Effector memory CD4-positive, alpha-beta T cell (primary cell): ENCODE results near the gene LRRC53.

ENCODE experiments used
- DNase-seq, 3 donors: peaks; one replicate each; pipeline ENCODE4 v3.0.0-alpha.2; 2020
- H3K27ac ChIP-seq: 2 replicates; pipeline ENCODE4 v1.7.0; 2013; ENCODE audit warnings: mild to moderate bottlenecking, low read length, moderate library complexity; ENCODE audit not compliant: insufficient read depth, poor library complexity, severe bottlenecking
- H3K27me3 ChIP-seq: replicated peaks from 2 replicates; pipeline ENCODE4 v1.7.0; 2013; ENCODE audit warnings: mild to moderate bottlenecking, low read length; ENCODE audit not compliant: insufficient read depth, control insufficient read depth, poor library complexity, severe bottlenecking
- H3K36me3 ChIP-seq: 2 replicates; pipeline ENCODE4 v1.7.0; 2013; ENCODE audit warnings: mild to moderate bottlenecking, low read length, moderate library complexity; ENCODE audit not compliant: control insufficient read depth, insufficient read depth
- H3K4me1 ChIP-seq: 2 replicates; pipeline ENCODE4 v1.7.0; 2013; ENCODE audit warnings: low read length, mild to moderate bottlenecking; ENCODE audit not compliant: control insufficient read depth, insufficient read depth, poor library complexity, severe bottlenecking
- H3K4me3 ChIP-seq: 2 replicates; pipeline ENCODE4 v1.7.0; 2013; ENCODE audit warnings: low read length, low read depth, mild to moderate bottlenecking; ENCODE audit not compliant: insufficient read depth, poor library complexity, severe bottlenecking
- H3K9me3 ChIP-seq: 2 replicates; pipeline ENCODE4 v1.7.0; 2013; ENCODE audit warnings: mild to moderate bottlenecking, low read length, moderate library complexity; ENCODE audit not compliant: control insufficient read depth
- total RNA-seq, 3 donors: gene quantifications; one replicate each; lab custom pipeline; 2026; lab: John Stamatoyannopoulos, UW

Gene LRRC53
- 0 reads per million in 3 donors for total RNA-seq

DNA sequence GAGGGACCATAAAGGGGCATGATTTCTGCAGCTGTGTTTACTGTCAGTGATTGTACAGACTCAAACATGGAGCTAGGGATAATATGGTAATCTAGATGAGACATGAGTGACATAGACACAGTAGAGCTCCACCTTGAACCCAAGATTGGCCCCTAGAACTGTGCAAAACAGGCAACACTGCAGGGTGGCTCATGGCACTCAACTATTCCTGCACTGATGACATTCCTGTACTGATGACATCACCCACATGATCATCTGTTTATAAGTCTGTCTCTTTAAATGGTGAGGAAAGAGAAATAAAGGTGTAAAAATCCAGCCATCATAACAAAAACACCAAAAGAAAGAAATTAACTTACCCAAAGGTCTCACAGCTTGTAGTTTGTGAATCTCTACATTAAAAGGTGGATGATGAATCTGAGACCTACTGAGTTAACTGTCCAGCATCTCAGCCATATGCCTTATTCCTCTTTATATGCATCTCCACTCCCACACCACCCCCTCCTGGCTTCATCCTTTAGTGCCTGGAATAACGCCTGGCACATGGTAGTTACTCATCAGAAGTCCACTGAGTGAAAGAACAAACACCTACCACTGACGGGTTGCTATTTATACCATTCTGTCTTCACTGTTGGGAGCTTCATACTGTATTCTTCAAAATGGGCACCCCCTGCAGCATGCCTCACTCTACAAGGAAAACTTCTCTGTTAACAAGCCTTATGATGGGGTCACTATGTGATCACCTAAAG is at the start of gene LRRC53:
TSS of gene LRRC53 (minus strand) at position 442 of the 746 bp plus-strand sequence. CDS start 29,262 bp downstream, outside the sequence.
- H3K4me1 ChIP-seq: no peaks in the 10 kb centered on the region
- H3K27ac ChIP-seq: no peak within 1 kb of the TSS
- DNase-seq: no peak
- H3K4me3 ChIP-seq: no peak within 1 kb of the TSS
- H3K27me3 ChIP-seq: no peaks in the 10 kb centered on the region
- H3K9me3 ChIP-seq: no peaks in the 10 kb centered on the region
- H3K36me3 ChIP-seq: no peaks in the 10 kb centered on the region

GRCh38 chr1:74549932-74550331 is 37.5 kb upstream of the LRRC53 start:
- no peak for DNase-seq
- H3K9me3 ChIP-seq: no peaks in the 10 kb centered on the region

DNA sequence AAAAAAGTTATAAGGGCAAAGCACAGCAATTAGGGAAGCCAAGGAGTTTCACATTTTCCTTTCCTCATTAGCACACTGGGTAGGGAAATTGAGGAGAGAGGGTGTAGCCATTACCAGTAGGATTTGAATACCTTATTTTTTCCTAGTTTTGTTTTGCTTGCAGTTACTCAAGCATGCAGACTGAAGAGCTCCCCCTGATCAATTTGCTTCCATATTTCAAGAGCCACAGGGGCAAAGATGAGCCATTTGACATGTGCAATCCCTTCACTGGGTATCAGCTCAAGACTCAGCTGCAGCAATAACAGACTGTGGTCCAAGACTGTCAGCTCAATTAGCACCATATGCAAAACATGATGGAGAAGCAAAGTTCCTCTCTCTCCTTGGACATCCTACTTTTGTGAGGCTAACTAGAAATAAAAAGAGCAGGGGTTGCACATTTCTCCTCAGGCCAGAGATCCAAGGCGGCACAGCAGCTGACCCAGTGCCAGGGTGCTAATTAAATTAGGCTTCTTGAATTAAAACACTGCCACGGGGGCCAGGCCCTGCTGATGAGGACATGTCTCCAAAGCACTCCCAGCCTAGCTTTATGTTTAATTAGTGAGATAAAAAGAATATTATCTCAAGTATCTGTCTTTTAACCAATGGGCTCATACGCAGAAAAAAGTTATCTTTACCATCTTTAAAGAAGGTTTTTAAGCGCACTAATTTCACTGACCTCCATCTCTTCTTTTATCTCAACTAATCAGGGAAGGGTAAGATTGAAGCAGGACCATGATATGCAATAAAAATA is 36.7 kb upstream of the LRRC53 start:
- H3K27ac ChIP-seq: no peak overlapping the region
- H3K27me3 ChIP-seq: no peaks in the 10 kb centered on the region
- no peaks in the 10 kb centered on the region for H3K9me3 ChIP-seq
- no peak overlapping the region for H3K4me3 ChIP-seq
- no peaks in the 10 kb centered on the region for H3K4me1 ChIP-seq
- DNase-seq: no peak
- no peaks in the 10 kb centered on the region for H3K36me3 ChIP-seq

More at GRCh38 chr1:74549932-74550331, 37.5 kb upstream of the LRRC53 start:
- no peaks in the 10 kb centered on the region for H3K4me1 ChIP-seq
- no peaks in the 10 kb centered on the region for H3K27me3 ChIP-seq
- no peak overlapping the region for H3K27ac ChIP-seq
- H3K4me3 ChIP-seq: no peak overlapping the region
- H3K36me3 ChIP-seq: no peaks in the 10 kb centered on the region

DNA sequence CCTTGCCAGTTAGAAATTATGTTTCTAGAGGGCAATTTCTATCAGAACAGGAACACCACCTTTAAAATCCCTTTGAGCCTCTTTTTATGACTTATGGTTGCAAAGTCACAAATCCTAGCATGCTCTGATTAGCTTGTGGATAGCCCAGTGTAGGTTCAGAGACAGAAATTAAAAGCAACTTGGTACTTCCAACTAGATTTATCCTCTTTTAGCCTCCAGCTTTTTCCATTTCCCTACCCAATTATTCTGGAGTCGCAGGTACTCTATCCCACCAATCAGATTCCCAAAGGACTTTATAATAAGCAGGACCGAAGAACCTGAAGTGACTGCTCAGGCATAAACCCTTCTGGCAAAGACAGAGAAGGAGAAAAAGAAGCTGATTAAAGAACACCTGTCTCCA is 33.4 kb upstream of the LRRC53 start:
- Histone ChIP-seq H3K36me3 (no peaks in the 10 kb centered on the region), H3K27ac (no peak overlapping the region), H3K27me3 (no peaks in the 10 kb centered on the region), H3K4me1 (no peaks in the 10 kb centered on the region), H3K9me3 (no peaks in the 10 kb centered on the region), H3K4me3 (no peak overlapping the region)
- DNase-seq: no peak

GRCh38 chr1:74534241-74534640 is 21.8 kb upstream of the LRRC53 start:
- Histone ChIP-seq H3K4me3 (no peak overlapping the region), H3K27ac (no peak overlapping the region), H3K36me3 (no peaks in the 10 kb centered on the region), H3K9me3 (no peaks in the 10 kb centered on the region), H3K4me1 (no peaks in the 10 kb centered on the region), H3K27me3 (no peaks in the 10 kb centered on the region)
- DNase-seq: no peak

- Histone ChIP-seq H3K27me3 (no peaks in the 10 kb centered on the region), H3K4me1 (no peaks in the 10 kb centered on the region), H3K27ac (no peak overlapping the region), H3K36me3 (no peaks in the 10 kb centered on the region), H3K4me3 (no peak overlapping the region), H3K9me3 (no peaks in the 10 kb centered on the region)
- no peak for DNase-seq
Measured at GRCh38 chr1:74531796-74532195, 19.4 kb upstream of the LRRC53 start.

- H3K4me1 ChIP-seq: no peaks in the 10 kb centered on the region
- no peak overlapping the region for H3K4me3 ChIP-seq
- no peaks in the 10 kb centered on the region for H3K36me3 ChIP-seq
- H3K27ac ChIP-seq: no peak overlapping the region
- DNase-seq: no peak
- no peaks in the 10 kb centered on the region for H3K9me3 ChIP-seq
- H3K27me3 ChIP-seq: no peaks in the 10 kb centered on the region
Measured at GRCh38 chr1:74530892-74531291, 18.5 kb upstream of the LRRC53 start.

DNA sequence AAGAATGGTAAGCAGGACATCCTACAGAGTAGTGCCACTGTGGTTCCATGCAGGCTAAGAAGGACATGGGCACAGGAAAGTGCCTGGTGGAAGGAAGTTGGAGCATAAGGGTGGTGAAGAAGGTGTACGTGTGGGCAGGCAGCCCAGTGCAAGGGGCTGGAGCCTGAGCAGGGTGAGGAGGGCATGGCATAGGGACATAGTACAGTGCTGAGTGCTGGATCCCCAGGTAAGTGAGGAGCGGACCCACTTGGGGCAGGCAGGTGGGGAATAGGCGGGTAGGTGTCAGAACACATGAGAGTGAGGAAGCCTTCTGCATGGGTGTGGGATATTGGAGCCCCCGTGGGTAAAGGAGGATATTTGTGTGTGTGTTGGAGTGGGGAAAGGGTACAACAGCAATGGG is 15.7 kb upstream of the LRRC53 start:
- H3K27me3 ChIP-seq: peaks cover 3% of the 10 kb centered on the region
- H3K9me3 ChIP-seq: no peaks in the 10 kb centered on the region
- H3K4me3 ChIP-seq: no peak overlapping the region
- H3K4me1 ChIP-seq: no peaks in the 10 kb centered on the region
- no peak overlapping the region for H3K27ac ChIP-seq
- no peak for DNase-seq
- no peaks in the 10 kb centered on the region for H3K36me3 ChIP-seq

DNA sequence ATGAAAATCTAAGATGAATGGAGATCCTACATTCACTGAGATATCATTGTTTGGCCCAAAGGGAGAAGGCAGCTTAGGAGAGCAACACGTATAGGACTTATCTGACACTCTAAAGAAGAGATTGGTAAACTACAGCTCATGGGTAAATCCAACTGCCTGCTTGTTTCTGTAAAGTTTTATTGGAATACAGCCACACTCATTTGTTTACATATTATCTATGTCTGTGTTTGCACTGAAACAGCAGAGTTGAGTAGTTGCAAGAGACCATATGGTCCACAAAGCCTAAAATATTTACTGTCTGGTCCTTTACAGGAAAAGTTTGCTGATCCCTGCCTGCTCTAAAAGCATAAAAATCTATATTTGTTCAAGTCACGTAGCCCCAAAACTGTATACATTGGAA is 14.3 kb upstream of the LRRC53 start:
- Histone ChIP-seq H3K4me3 (no peak overlapping the region), H3K27ac (no peak overlapping the region), H3K4me1 (no peaks in the 10 kb centered on the region), H3K27me3 (peaks cover 3% of the 10 kb centered on the region), H3K36me3 (no peaks in the 10 kb centered on the region), H3K9me3 (no peaks in the 10 kb centered on the region)
- no peak for DNase-seq

- Histone ChIP-seq H3K27ac (no peak overlapping the region), H3K27me3 (peaks cover 3% of the 10 kb centered on the region), H3K9me3 (no peaks in the 10 kb centered on the region), H3K4me3 (no peak overlapping the region), H3K4me1 (no peaks in the 10 kb centered on the region), H3K36me3 (no peaks in the 10 kb centered on the region)
- DNase-seq: no peak
Measured at GRCh38 chr1:74523873-74524480, 11.6 kb upstream of the LRRC53 start.
